Stomach (tissue), 9 donors: ENCODE results near the gene PRR18. TPM values are rescaled to one million over a fixed set of nuclear protein-coding genes. Genes with fewer than 3 reads are reported as not detected.
A peak's percentile ranks its signal among the peaks of the same experiment; 100 is the strongest.

ENCODE experiments used
- DNase-seq, 2 donors: peaks; one replicate each; pipeline versions ENCODE4 v3.0.0 to v3.0.0-alpha.2; 2013 to 2019
- H3K27ac ChIP-seq, 5 donors: fragments of 200-600 bp in 4 of 5; sonication (generic) in 4 of 5; one replicate each; pipeline ENCODE4 v1.5.1; 2013 to 2019; ENCODE audit warnings: mild to moderate bottlenecking in 1 of 5, moderate library complexity in 1 of 5
- H3K27me3 ChIP-seq, 3 donors: fragments of 200-600 bp; sonication (generic); one replicate each; pipeline ENCODE4 v1.5.1; 2017 to 2019; ENCODE audit warnings: mixed run types in 1 of 3
- H3K36me3 ChIP-seq, 4 donors: fragments of 200-600 bp; sonication (generic); 1 replicate in 3 of 4; 2 replicates in 1 of 4; pipeline ENCODE4 v1.5.1; 2016 to 2019
- H3K4me1 ChIP-seq, 4 donors: fragments of 200-600 bp; sonication (generic); one replicate each; pipeline ENCODE4 v1.5.1; 2016 to 2019
- H3K4me3 ChIP-seq, 4 donors: fragments of 200-600 bp; sonication (generic) in 3 of 4; one replicate each; pipeline ENCODE4 v1.5.1; 2016 to 2019; ENCODE audit warnings: mild to moderate bottlenecking in 1 of 4
- H3K9me3 ChIP-seq, 4 donors: fragments of 200-600 bp; sonication (generic); one replicate each; pipeline ENCODE4 v1.5.1; 2016 to 2019
- CTCF ChIP-seq, 7 experiments: fragments of 450-650 bp in 4 of 7; fragments of 200-600 bp in 3 of 7; sonication (generic) in 3 of 7; IDR thresholded peaks; one replicate each; pipeline ENCODE4 v1.5.1; 2016 to 2019; ENCODE audit warnings: antibody characterized with exemption in 7 of 7, control low read depth in 2 of 7, mild to moderate bottlenecking in 1 of 7
- EP300 ChIP-seq: sonication (generic); formaldehyde crosslinking; IDR thresholded peaks from one replicate; pipeline ENCODE4 v1.6.1; 2017; ENCODE audit warnings: antibody characterized with exemption
- POLR2A ChIP-seq, 4 donors: fragments of 450-650 bp; IDR thresholded peaks; one replicate each; pipeline ENCODE4 v1.6.1; 2016; ENCODE audit warnings: antibody characterized with exemption in 4 of 4, control low read depth in 2 of 4, mild to moderate bottlenecking in 1 of 4, moderate library complexity in 1 of 4
- POLR2AphosphoS5 ChIP-seq, 3 donors: sonication (generic); formaldehyde crosslinking; IDR thresholded peaks; one replicate each; pipeline ENCODE4 v1.6.1; 2016; ENCODE audit warnings: antibody characterized with exemption in 3 of 3
- WGBS, 5 donors: extraction: QIAGEN DNeasy Blood & Tissue Kit in 3 of 5; methylation state at CpG; one replicate each; pipeline versions ENCODE4 v1.1.5 to v1.1.7; 2013 to 2018; 5-methylcytosine and 5-hydroxymethylcytosine counted together
- intact Hi-C: fragments of 100-400 bp; cut with DNase I; formaldehyde crosslinking; loops from one replicate; pipeline ENCODE4 v1.15.1; 2023; ENCODE audit warnings: low total_unique reads
- polyA plus RNA-seq, 3 donors: library from polyadenylated mRNA; stranded (reverse); fragments of 200-250 nt; gene quantifications; one replicate each; pipeline ENCODE4 v1.2.3, GENCODE V29; 2013
- total RNA-seq, 5 donors: library from RNA; depleted of rRNA; stranded (reverse); fragments of >200 nt; gene quantifications; one replicate each; pipeline versions ENCODE4 v1.1.0 to v1.2.3, GENCODE V29; 2014 to 2016
- donor health status: healthy with polysubstance abuse.
- donor health status: Bipolar disorder and iron deficiency.
- donor health status: healthy.

The PRR18 gene
- total and polyA plus RNA-seq, 8 donors: 0.18 TPM; not detected in 7

GRCh38 chr6:166277892-166278578 is 30.2 kb downstream of the PRR18 start:
- intact Hi-C loops: loop anchor here (5.0 kb wide), 1 partner anchor 124 kb away; no protein-coding TSS in a partner anchor
- H3K4me3 ChIP-seq: no peak overlapping the region
- H3K27ac ChIP-seq: no peak overlapping the region
- H3K4me1 ChIP-seq: peaks cover 0 to 13% (median 4%) of the 10 kb centered on the region in 4 donors
- 83 to 92% (median 83%) methylated on average over 10 to 11 of the region's 11 CpGs for WGBS, 5 donors
- DNase-seq: no peak
- H3K36me3 ChIP-seq: no peaks in the 10 kb centered on the region
- no peaks in the 10 kb centered on the region for H3K9me3 ChIP-seq
- TF ChIP-seq EP300: no peak
- no peak for TF ChIP-seq CTCF (IDR thresholded peaks at IDR 0.05)
- TF ChIP-seq POLR2AphosphoS5 (IDR thresholded peaks at IDR 0.05): no peak
- H3K27me3 ChIP-seq: peaks cover 0 to 26% (median 3%) of the 10 kb centered on the region in 3 donors

GRCh38 chr6:166277018-166277417 is 31.2 kb downstream of the PRR18 start:
- no peak for DNase-seq
- no peak for TF ChIP-seq CTCF (IDR thresholded peaks at IDR 0.05)
- no peak for TF ChIP-seq POLR2A (IDR thresholded peaks at IDR 0.05)
- TF ChIP-seq POLR2AphosphoS5 (IDR thresholded peaks at IDR 0.05): no peak
- TF ChIP-seq EP300: no peak
- Histone ChIP-seq H3K27ac (no peak overlapping the region), H3K4me3 (no peak overlapping the region), H3K27me3 (peaks cover 0 to 21% (median 3%) of the 10 kb centered on the region in 3 donors), H3K36me3 (no peaks in the 10 kb centered on the region), H3K9me3 (no peaks in the 10 kb centered on the region), H3K4me1 (peaks cover 0 to 13% (median 4%) of the 10 kb centered on the region in 4 donors)
- WGBS, 5 donors: 42 to 53% (median 49%) methylated on average over 11 of the region's 11 CpGs
- intact Hi-C loops: loop anchor here (5.0 kb wide), 1 partner anchor 125 kb away; no protein-coding TSS in a partner anchor

GRCh38 chr6:166275714-166276166 is 32.5 kb downstream of the PRR18 start:
- H3K4me1 ChIP-seq: peaks cover 0 to 13% (median 4%) of the 10 kb centered on the region in 4 donors
- H3K27me3 ChIP-seq: peaks cover 0 to 26% (median 3%) of the 10 kb centered on the region in 3 donors
- H3K9me3 ChIP-seq: no peaks in the 10 kb centered on the region
- no peak overlapping the region for H3K4me3 ChIP-seq
- intact Hi-C loops: loop anchor here (5.0 kb wide), 1 partner anchor 127 kb away; no protein-coding TSS in a partner anchor
- TF ChIP-seq CTCF (IDR thresholded peaks at IDR 0.05): peak in 5 of 7 experiments; percentile 82 to 99 (median 98)
- TF ChIP-seq POLR2A (IDR thresholded peaks at IDR 0.05): no peak
- TF ChIP-seq EP300: no peak
- no peak for TF ChIP-seq POLR2AphosphoS5 (IDR thresholded peaks at IDR 0.05)
- no peak overlapping the region for H3K27ac ChIP-seq
- DNase-seq: peak; percentile 82 to 86
- WGBS, 5 donors: 1 to 3% (median 2%) methylated on average over 18 to 21 of the region's 21 CpGs
- H3K36me3 ChIP-seq: no peaks in the 10 kb centered on the region

GRCh38 chr6:166274739-166275370 is 33.3 kb downstream of the PRR18 start:
- no peak for TF ChIP-seq EP300
- TF ChIP-seq POLR2AphosphoS5 (IDR thresholded peaks at IDR 0.05): no peak
- TF ChIP-seq POLR2A (IDR thresholded peaks at IDR 0.05): no peak
- peaks cover 0 to 13% (median 4%) of the 10 kb centered on the region in 4 donors for H3K4me1 ChIP-seq
- intact Hi-C loops: loop anchor here (5.0 kb wide), 1 partner anchor 127 kb away; no protein-coding TSS in a partner anchor
- no peaks in the 10 kb centered on the region for H3K36me3 ChIP-seq
- no peaks in the 10 kb centered on the region for H3K9me3 ChIP-seq
- H3K27ac ChIP-seq: no peak overlapping the region
- H3K4me3 ChIP-seq: no peak overlapping the region
- WGBS, 5 donors: 57 to 77% (median 69%) methylated on average over 8 to 13 of the region's 13 CpGs
- no peak for DNase-seq
- peaks cover 0 to 35% (median 10%) of the 10 kb centered on the region in 3 donors for H3K27me3 ChIP-seq
